ENCODE data around the gene AUP1.

Gene AUP1

GRCh38 chr2:74482801-74483674 lies 46.5 kb downstream of the AUP1 start, which contains the start of the genes CCDC142 and TTC31:
TSS of gene CCDC142 (minus strand) at chr2:74482998. CDS start at chr2:74482837, 161 bp downstream.
TSS of gene TTC31 (plus strand) at chr2:74483081. CDS start at chr2:74483096, 15 bp downstream.
- H3K27ac ChIP-seq (ENCODE audit: low read length) = peak within 1 kb of the TSS; percentile 98
- H3K4me1 ChIP-seq (ENCODE audit: insufficient read depth, low read length) = no peaks in the 10 kb centered on the region; the same call in 1 of the 2 replicates
- H3K36me3 ChIP-seq (ENCODE audit: insufficient read depth, low read depth, low read length) = peaks cover 26% of the 10 kb centered on the region
- H3K27me3 ChIP-seq (ENCODE audit: insufficient read depth, low read length) = no peaks in the 10 kb centered on the region
- H3K9ac ChIP-seq (ENCODE audit: low read depth, low read length) = peak within 1 kb of the TSS; percentile 96
- no peaks in the 10 kb centered on the region for H3K9me3 ChIP-seq (ENCODE audit: insufficient read depth, low read depth, low read length)
- H3K4me3 ChIP-seq (ENCODE audit: low read length) = peak within 1 kb of the TSS; percentile 97

GRCh38 chr2:74481961-74482800 lies 47.3 kb downstream of the AUP1 start:
- Histone ChIP-seq H3K9ac (ENCODE audit: low read depth, low read length) (peak overlapping the region; percentile 96; the same call in 1 of the 2 replicates), H3K27me3 (ENCODE audit: insufficient read depth, low read length) (no peaks in the 10 kb centered on the region), H3K4me3 (ENCODE audit: low read length) (peak overlapping the region; percentile 97), H3K27ac (ENCODE audit: low read length) (peak overlapping the region; percentile 98), H3K4me1 (ENCODE audit: insufficient read depth, low read length) (no peaks in the 10 kb centered on the region; the same call in 1 of the 2 replicates), H3K9me3 (ENCODE audit: insufficient read depth, low read depth, low read length) (no peaks in the 10 kb centered on the region), H3K36me3 (ENCODE audit: insufficient read depth, low read depth, low read length) (peaks cover 30% of the 10 kb centered on the region)

- H3K27me3 ChIP-seq (ENCODE audit: insufficient read depth, low read length) = no peaks in the 10 kb centered on the region
- H3K9me3 ChIP-seq (ENCODE audit: insufficient read depth, low read depth, low read length) = no peaks in the 10 kb centered on the region
- H3K4me1 ChIP-seq (ENCODE audit: insufficient read depth, low read length) = no peaks in the 10 kb centered on the region; the same call in 1 of the 2 replicates
- H3K36me3 ChIP-seq (ENCODE audit: insufficient read depth, low read depth, low read length) = peaks cover 27% of the 10 kb centered on the region
- H3K4me3 ChIP-seq (ENCODE audit: low read length) = peak overlapping the region; percentile 97
- H3K27ac ChIP-seq (ENCODE audit: low read length) = no peak overlapping the region
- peak overlapping the region; percentile 96; the same call in 1 of the 2 replicates for H3K9ac ChIP-seq (ENCODE audit: low read depth, low read length)
Observed at GRCh38 chr2:74481431-74481830, 48.1 kb downstream of the AUP1 start.
